ENCODE measurements around the gene PGM2.
"Not testable (repeated sequence)": the region's sequence is repeated elsewhere in the genome, so short reads cannot be mapped to it uniquely, and the experiment has no call there.

The PGM2 gene
- 24.9 to 25.9 reads per million in 2 donors for total RNA-seq

GRCh38 chr4:37826295-37827029, at the start of gene PGM2:
Gene PGM2 (plus strand): TSS chr4:37826686. CDS start chr4:37826733, 47 bp downstream.
- peak; percentile 78 to 94 (median 84) for DNase-seq

- DNase-seq: no peak
These were observed 46.6 kb upstream of the PGM2 start for GRCh38 chr4:37779896-37780295.

GRCh38 chr4:37780444-37781130, 45.9 kb upstream of the PGM2 start:
- peak in 3 of 5 experiments; percentile 28 to 66 (median 46) for DNase-seq

GRCh38 chr4:37781131-37781455, 45.4 kb upstream of the PGM2 start:
- no peak for DNase-seq

GRCh38 chr4:37786267-37786666, 40.2 kb upstream of the PGM2 start:
- not testable (repeated sequence) for DNase-seq

GRCh38 chr4:37787883-37788460, 38.5 kb upstream of the PGM2 start:
- not testable (repeated sequence) for DNase-seq

- DNase-seq: no peak
These were observed 37.7 kb upstream of the PGM2 start for GRCh38 chr4:37788819-37789218.

GRCh38 chr4:37792241-37792640, 34.2 kb upstream of the PGM2 start:
- DNase-seq: no peak

- DNase-seq: peak in 1 of 5 experiments; percentile 43
These were observed 32.9 kb upstream of the PGM2 start for GRCh38 chr4:37793562-37793961.

- no peak for DNase-seq
These were observed 32.4 kb upstream of the PGM2 start for GRCh38 chr4:37794056-37794455.

- DNase-seq: no peak
These were observed 30.8 kb upstream of the PGM2 start for GRCh38 chr4:37795581-37796195.

- no peak for DNase-seq
These were observed 29.1 kb upstream of the PGM2 start for GRCh38 chr4:37797374-37797773.

GRCh38 chr4:37797923-37798322, 28.6 kb upstream of the PGM2 start:
- no peak for DNase-seq

- DNase-seq: no peak
These were observed 27.9 kb upstream of the PGM2 start for GRCh38 chr4:37798616-37799015.

GRCh38 chr4:37799941-37800554, 26.4 kb upstream of the PGM2 start:
- no peak for DNase-seq

- no peak for DNase-seq
These were observed 24.3 kb upstream of the PGM2 start for GRCh38 chr4:37802068-37802666.

- DNase-seq: peak in 2 of 5 experiments; percentile 36 to 73
These were observed 23.0 kb upstream of the PGM2 start for GRCh38 chr4:37803348-37803973.

- no peak for DNase-seq
These were observed 21.4 kb upstream of the PGM2 start for GRCh38 chr4:37805091-37805490.

- DNase-seq: no peak
These were observed 13.8 kb upstream of the PGM2 start for GRCh38 chr4:37812713-37813112.

GRCh38 chr4:37815591-37815990, 10.9 kb upstream of the PGM2 start:
- peak in 1 of 5 experiments; percentile 30 for DNase-seq

- DNase-seq: peak in 2 of 5 experiments; percentile 50 to 81
These were observed 10.5 kb upstream of the PGM2 start for GRCh38 chr4:37816006-37816405.

GRCh38 chr4:37816719-37817118, 9.8 kb upstream of the PGM2 start:
- peak in 1 of 5 experiments; percentile 24 for DNase-seq

All from T-helper 2 cell (primary cell).